PFSK-1 (cell line): ENCODE results near the gene CCDC30.

Source experiments
- FOXP2 ChIP-seq: optimal IDR thresholded peaks from 2 replicates; pipeline ENCODE3; 2011; ENCODE audit warnings: borderline replicate concordance, control low read depth, inconsistent platforms; ENCODE audit not compliant: insufficient read depth; ENCODE audit errors: extremely low read length, extremely low read depth
- POLR2AphosphoS5 ChIP-seq: IDR thresholded peaks from 2 replicates; pipeline ENCODE4 v1.6.1; 2012; ENCODE audit warnings: low read depth, mild to moderate bottlenecking, control low read depth, low read length, moderate library complexity
- SIN3A ChIP-seq: IDR thresholded peaks from 2 replicates; pipeline ENCODE4 v1.6.1; 2012; ENCODE audit warnings: mild to moderate bottlenecking, low read length, moderate library complexity, borderline replicate concordance; ENCODE audit not compliant: insufficient read depth
- TAF1 ChIP-seq: IDR thresholded peaks from 2 replicates; pipeline ENCODE4 v1.6.1; 2012; ENCODE audit warnings: low read length, control low read depth, borderline replicate concordance; ENCODE audit not compliant: insufficient read depth
- TF ChIP-seq, protein P1 (sequence below), 2 experiments: IDR thresholded peaks; 2 replicates each; pipeline versions ENCODE4 v1.6.1 to v1.8.0; 2011 to 2012; ENCODE audit warnings: low read depth in 2 of 2, low read length in 2 of 2, control low read depth in 1 of 2, inconsistent platforms in 1 of 2, mild to moderate bottlenecking in 1 of 2, moderate library complexity in 1 of 2; ENCODE audit not compliant: insufficient read depth in 1 of 2

Gene CCDC30

DNA sequence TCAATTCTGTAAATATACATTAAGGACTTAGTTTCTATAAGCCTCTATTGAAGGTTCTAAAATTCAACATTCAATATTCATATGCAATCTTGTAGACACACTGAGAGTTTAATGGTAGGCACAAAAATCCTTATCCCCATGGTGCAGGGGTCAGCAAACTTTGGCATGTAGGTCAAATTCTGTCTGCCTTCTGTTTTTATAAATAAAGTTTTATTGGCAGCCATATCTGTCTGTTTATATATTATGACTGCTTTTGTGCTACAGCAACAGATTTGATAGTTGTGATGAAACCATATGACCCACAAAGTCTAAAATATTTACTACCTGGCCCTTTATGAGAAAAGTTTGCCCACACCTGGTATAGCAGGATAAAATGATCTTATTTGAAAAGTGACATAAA is 104.0 kb downstream of the CCDC30 start:
- TF ChIP-seq SIN3A (no peak), FOXP2 (no peak), POLR2AphosphoS5 (no peak), TAF1 (no peak)
- TF ChIP-seq, protein P1, sequence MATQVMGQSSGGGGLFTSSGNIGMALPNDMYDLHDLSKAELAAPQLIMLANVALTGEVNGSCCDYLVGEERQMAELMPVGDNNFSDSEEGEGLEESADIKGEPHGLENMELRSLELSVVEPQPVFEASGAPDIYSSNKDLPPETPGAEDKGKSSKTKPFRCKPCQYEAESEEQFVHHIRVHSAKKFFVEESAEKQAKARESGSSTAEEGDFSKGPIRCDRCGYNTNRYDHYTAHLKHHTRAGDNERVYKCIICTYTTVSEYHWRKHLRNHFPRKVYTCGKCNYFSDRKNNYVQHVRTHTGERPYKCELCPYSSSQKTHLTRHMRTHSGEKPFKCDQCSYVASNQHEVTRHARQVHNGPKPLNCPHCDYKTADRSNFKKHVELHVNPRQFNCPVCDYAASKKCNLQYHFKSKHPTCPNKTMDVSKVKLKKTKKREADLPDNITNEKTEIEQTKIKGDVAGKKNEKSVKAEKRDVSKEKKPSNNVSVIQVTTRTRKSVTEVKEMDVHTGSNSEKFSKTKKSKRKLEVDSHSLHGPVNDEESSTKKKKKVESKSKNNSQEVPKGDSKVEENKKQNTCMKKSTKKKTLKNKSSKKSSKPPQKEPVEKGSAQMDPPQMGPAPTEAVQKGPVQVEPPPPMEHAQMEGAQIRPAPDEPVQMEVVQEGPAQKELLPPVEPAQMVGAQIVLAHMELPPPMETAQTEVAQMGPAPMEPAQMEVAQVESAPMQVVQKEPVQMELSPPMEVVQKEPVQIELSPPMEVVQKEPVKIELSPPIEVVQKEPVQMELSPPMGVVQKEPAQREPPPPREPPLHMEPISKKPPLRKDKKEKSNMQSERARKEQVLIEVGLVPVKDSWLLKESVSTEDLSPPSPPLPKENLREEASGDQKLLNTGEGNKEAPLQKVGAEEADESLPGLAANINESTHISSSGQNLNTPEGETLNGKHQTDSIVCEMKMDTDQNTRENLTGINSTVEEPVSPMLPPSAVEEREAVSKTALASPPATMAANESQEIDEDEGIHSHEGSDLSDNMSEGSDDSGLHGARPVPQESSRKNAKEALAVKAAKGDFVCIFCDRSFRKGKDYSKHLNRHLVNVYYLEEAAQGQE (IDR thresholded peaks at IDR 0.05; ENCODE audit: insufficient read depth in 1 of 2, low read depth in 2 of 2, low read length in 2 of 2), result no peak

DNA sequence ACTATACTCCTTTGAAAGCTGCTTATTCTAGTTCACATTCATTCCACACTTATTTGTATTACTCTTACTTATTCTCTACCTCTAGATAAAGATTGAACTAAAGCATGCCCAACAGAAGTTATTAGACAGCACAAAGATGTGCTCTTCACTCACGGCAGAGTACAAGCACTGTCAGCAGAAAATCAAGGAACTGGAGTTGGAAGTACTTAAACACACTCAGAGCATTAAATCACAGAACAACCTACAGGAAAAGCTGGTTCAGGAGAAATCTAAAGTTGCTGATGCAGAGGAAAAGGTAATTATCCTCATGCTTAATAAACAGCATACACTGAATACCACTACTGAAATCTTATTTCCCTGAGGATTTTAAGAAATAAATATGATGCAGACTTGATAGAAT is 113.8 kb downstream of the CCDC30 start:
- TF ChIP-seq POLR2AphosphoS5 (no peak), SIN3A (no peak), TAF1 (no peak), FOXP2 (no peak)
- TF ChIP-seq, protein P1 (IDR thresholded peaks at IDR 0.05; ENCODE audit: insufficient read depth in 1 of 2, low read depth in 2 of 2, low read length in 2 of 2), result no peak

DNA sequence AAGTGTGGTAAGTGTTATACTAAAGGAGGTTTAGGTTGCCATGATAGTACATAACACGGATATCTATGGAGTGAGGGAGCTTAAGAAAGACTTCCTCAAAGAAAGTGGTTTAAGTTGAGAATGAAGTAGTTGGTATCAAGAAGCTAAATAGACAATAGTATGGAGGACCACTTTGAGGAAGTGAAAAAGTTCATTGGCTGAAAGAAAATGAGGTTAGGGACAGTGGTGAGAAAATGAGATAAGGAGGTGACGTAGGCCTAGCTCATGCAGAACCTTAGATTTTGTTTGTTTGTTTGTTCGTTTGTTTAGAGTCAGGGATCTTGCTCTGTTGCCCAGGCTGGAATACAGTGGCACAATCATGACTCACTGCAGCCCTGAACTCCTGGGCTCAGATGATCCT is 122.9 kb downstream of the CCDC30 start:
- TF ChIP-seq, protein P1 (IDR thresholded peaks at IDR 0.05; ENCODE audit: insufficient read depth in 1 of 2, low read depth in 2 of 2, low read length in 2 of 2), result no peak
- no peak for TF ChIP-seq FOXP2
- TF ChIP-seq SIN3A, result no peak
- no peak for TF ChIP-seq TAF1
- TF ChIP-seq POLR2AphosphoS5, result no peak

DNA sequence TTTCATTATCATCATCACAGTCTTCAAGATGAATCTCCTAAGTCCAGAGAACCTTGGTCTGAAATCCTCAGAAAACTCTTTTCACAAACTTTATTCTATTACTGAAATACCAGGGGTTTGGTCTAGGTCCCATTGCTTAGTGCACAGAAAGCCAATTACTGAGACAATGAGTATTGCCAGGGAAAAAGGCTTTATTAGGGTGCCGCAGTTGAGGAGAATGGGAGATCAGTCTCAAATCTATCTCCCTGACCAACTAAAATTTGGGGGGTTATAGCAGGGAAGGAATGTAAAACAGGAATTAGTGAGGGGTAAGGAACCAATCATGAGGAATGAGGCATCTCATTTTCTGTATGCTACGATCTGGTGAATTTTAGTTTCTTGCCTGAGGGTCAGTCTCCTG is 124.7 kb downstream of the CCDC30 start:
- TF ChIP-seq TAF1, result no peak
- no peak for TF ChIP-seq FOXP2
- TF ChIP-seq, protein P1 (IDR thresholded peaks at IDR 0.05; ENCODE audit: insufficient read depth in 1 of 2, low read depth in 2 of 2, low read length in 2 of 2), result no peak
- TF ChIP-seq SIN3A, result no peak
- no peak for TF ChIP-seq POLR2AphosphoS5

DNA sequence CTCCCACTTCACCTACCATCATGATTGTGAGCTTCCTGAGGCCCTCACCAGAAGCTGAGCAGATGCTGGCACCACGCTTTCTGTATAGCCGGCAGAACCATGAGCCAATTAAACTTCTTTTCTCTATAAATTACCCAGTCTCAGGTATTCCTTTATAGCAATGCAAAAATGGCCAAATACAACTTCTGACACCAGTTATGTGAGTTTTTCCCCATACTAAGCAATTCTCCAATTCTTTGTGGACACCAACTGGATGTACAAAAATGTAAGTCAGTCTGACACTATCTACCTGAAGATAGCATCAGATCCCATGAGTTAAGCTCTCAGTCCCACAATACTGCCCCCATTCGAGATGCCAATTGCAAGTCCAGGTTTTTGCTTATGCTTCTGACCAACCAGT is 129.7 kb downstream of the CCDC30 start:
- TF ChIP-seq TAF1, result no peak
- TF ChIP-seq FOXP2, result no peak
- TF ChIP-seq POLR2AphosphoS5, result no peak
- no peak for TF ChIP-seq SIN3A
- TF ChIP-seq, protein P1 (IDR thresholded peaks at IDR 0.05; ENCODE audit: insufficient read depth in 1 of 2, low read depth in 2 of 2, low read length in 2 of 2), result no peak
